IPS-18a (cell line): Measurements from ENCODE around the gene ADRA2B.
A peak's percentile ranks its signal among the peaks of the same experiment; 100 is the strongest.

Experiments
- H3K27ac ChIP-seq: one replicate; pipeline ENCODE4 v1.5.1; 2013; ENCODE audit warnings: low read length
- H3K27me3 ChIP-seq: one replicate; pipeline ENCODE4 v1.6.1; 2013; ENCODE audit warnings: mild to moderate bottlenecking, low read length; ENCODE audit not compliant: control insufficient read depth, insufficient read depth
- H3K36me3 ChIP-seq: one replicate; pipeline ENCODE4 v1.6.1; 2013; ENCODE audit warnings: low read depth, low read length; ENCODE audit not compliant: control insufficient read depth
- H3K4me1 ChIP-seq: one replicate; pipeline ENCODE4 v1.6.1; 2013; ENCODE audit warnings: low read depth, low read length; ENCODE audit not compliant: control insufficient read depth
- H3K4me3 ChIP-seq: one replicate; pipeline ENCODE4 v1.5.1; 2013; ENCODE audit warnings: low read length
- H3K9ac ChIP-seq: one replicate; pipeline ENCODE4 v1.6.1; 2013; ENCODE audit warnings: mild to moderate bottlenecking, low read length, moderate library complexity
- H3K9me3 ChIP-seq: one replicate; pipeline ENCODE4 v1.6.1; 2013; ENCODE audit warnings: low read depth, low read length; ENCODE audit not compliant: control insufficient read depth

The ADRA2B gene

GRCh38 chr2:96140941-96141623, 24.7 kb upstream of the ADRA2B start:
- H3K36me3 ChIP-seq: no peaks in the 10 kb centered on the region
- H3K9me3 ChIP-seq: no peaks in the 10 kb centered on the region
- no peak overlapping the region for H3K4me3 ChIP-seq
- H3K4me1 ChIP-seq: no peaks in the 10 kb centered on the region
- no peak overlapping the region for H3K27ac ChIP-seq
- peaks cover 21% of the 10 kb centered on the region for H3K27me3 ChIP-seq
- H3K9ac ChIP-seq: no peak overlapping the region

GRCh38 chr2:96139181-96139758, 22.9 kb upstream of the ADRA2B start:
- Histone ChIP-seq H3K4me1 (no peaks in the 10 kb centered on the region), H3K27ac (no peak overlapping the region), H3K36me3 (no peaks in the 10 kb centered on the region), H3K27me3 (peaks cover 4% of the 10 kb centered on the region), H3K4me3 (peak overlapping the region; percentile 29), H3K9ac (no peak overlapping the region), H3K9me3 (no peaks in the 10 kb centered on the region)

- Histone ChIP-seq H3K4me3 (peak within 1 kb of the TSS; percentile 29), H3K9me3 (no peaks in the 10 kb centered on the region), H3K27me3 (no peaks in the 10 kb centered on the region), H3K27ac (no peak within 1 kb of the TSS), H3K9ac (no peak within 1 kb of the TSS), H3K36me3 (no peaks in the 10 kb centered on the region), H3K4me1 (no peaks in the 10 kb centered on the region)
Observed at GRCh38 chr2:96138179-96139145, 22.1 kb upstream of the ADRA2B start, which contains the start of gene ASTL. Gene ASTL, minus strand, starts transcription at chr2:96138502. Its CDS starts 66 bp downstream, at chr2:96138436.

- Histone ChIP-seq H3K4me1 (no peaks in the 10 kb centered on the region), H3K9me3 (no peaks in the 10 kb centered on the region), H3K9ac (no peak overlapping the region), H3K27ac (no peak overlapping the region), H3K36me3 (no peaks in the 10 kb centered on the region), H3K4me3 (no peak overlapping the region), H3K27me3 (no peaks in the 10 kb centered on the region)
Observed at GRCh38 chr2:96137321-96138178, 21.2 kb upstream of the ADRA2B start.

- no peaks in the 10 kb centered on the region for H3K27me3 ChIP-seq
- H3K4me1 ChIP-seq: no peaks in the 10 kb centered on the region
- H3K9ac ChIP-seq: no peak overlapping the region
- H3K9me3 ChIP-seq: no peaks in the 10 kb centered on the region
- no peaks in the 10 kb centered on the region for H3K36me3 ChIP-seq
- no peak overlapping the region for H3K4me3 ChIP-seq
- H3K27ac ChIP-seq: no peak overlapping the region
Observed at GRCh38 chr2:96136129-96136720, 19.9 kb upstream of the ADRA2B start.

GRCh38 chr2:96135621-96136020, 19.2 kb upstream of the ADRA2B start:
- Histone ChIP-seq H3K27ac (no peak overlapping the region), H3K9ac (no peak overlapping the region), H3K36me3 (no peaks in the 10 kb centered on the region), H3K9me3 (no peaks in the 10 kb centered on the region), H3K4me1 (no peaks in the 10 kb centered on the region), H3K4me3 (no peak overlapping the region), H3K27me3 (no peaks in the 10 kb centered on the region)

- Histone ChIP-seq H3K36me3 (no peaks in the 10 kb centered on the region), H3K27ac (no peak overlapping the region), H3K27me3 (no peaks in the 10 kb centered on the region)
Observed at GRCh38 chr2:96135171-96135570, 18.8 kb upstream of the ADRA2B start.

GRCh38 chr2:96134421-96134820, 18.1 kb upstream of the ADRA2B start:
- no peak overlapping the region for H3K27ac ChIP-seq
- no peak overlapping the region for H3K9ac ChIP-seq
- H3K4me1 ChIP-seq: no peaks in the 10 kb centered on the region
- H3K9me3 ChIP-seq: no peaks in the 10 kb centered on the region
- no peaks in the 10 kb centered on the region for H3K27me3 ChIP-seq
- no peak overlapping the region for H3K4me3 ChIP-seq
- no peaks in the 10 kb centered on the region for H3K36me3 ChIP-seq

More at GRCh38 chr2:96135171-96135570, 18.8 kb upstream of the ADRA2B start:
- Histone ChIP-seq H3K9ac (no peak overlapping the region), H3K9me3 (no peaks in the 10 kb centered on the region), H3K4me1 (no peaks in the 10 kb centered on the region), H3K4me3 (no peak overlapping the region)

- Histone ChIP-seq H3K4me3 (no peak overlapping the region), H3K4me1 (no peaks in the 10 kb centered on the region), H3K27me3 (no peaks in the 10 kb centered on the region), H3K36me3 (no peaks in the 10 kb centered on the region), H3K27ac (no peak overlapping the region), H3K9me3 (no peaks in the 10 kb centered on the region), H3K9ac (no peak overlapping the region)
Observed at GRCh38 chr2:96131813-96132745, 15.7 kb upstream of the ADRA2B start.
